Measurements from ENCODE around the gene SLC26A5.

The SLC26A5 gene

GRCh38 chr7:103391976-103392375 is 54.0 kb downstream of the SLC26A5 start:
- DNase-seq (ENCODE audit: low spot score) = no peak
- in situ Hi-C loops (cut with MboI; ENCODE audit: low pct_unique_long_range_greater_than_20kb, low sequenced_read_pairs, unreplicated experiment) = no loop called here
- no peak for TF ChIP-seq CTCF (IDR thresholded peaks at IDR 0.05; ENCODE audit: extremely low read depth, insufficient read depth, missing control alignments)

- DNase-seq (ENCODE audit: low spot score) = no peak
- no peak for TF ChIP-seq CTCF (IDR thresholded peaks at IDR 0.05; ENCODE audit: extremely low read depth, insufficient read depth, missing control alignments)
- in situ Hi-C loops (cut with MboI; ENCODE audit: low pct_unique_long_range_greater_than_20kb, low sequenced_read_pairs, unreplicated experiment) = no loop called here
Measured at GRCh38 chr7:103391150-103391549, 54.9 kb downstream of the SLC26A5 start.

GRCh38 chr7:103389263-103389662 is 56.7 kb downstream of the SLC26A5 start:
- in situ Hi-C loops (cut with MboI; ENCODE audit: low pct_unique_long_range_greater_than_20kb, low sequenced_read_pairs, unreplicated experiment) = no loop called here
- TF ChIP-seq CTCF (IDR thresholded peaks at IDR 0.05; ENCODE audit: extremely low read depth, insufficient read depth, missing control alignments) = no peak
- DNase-seq (ENCODE audit: low spot score) = no peak

GRCh38 chr7:103388469-103389140 is 57.4 kb downstream of the SLC26A5 start:
- in situ Hi-C loops (cut with MboI; ENCODE audit: low pct_unique_long_range_greater_than_20kb, low sequenced_read_pairs, unreplicated experiment) = no loop called here
- DNase-seq (ENCODE audit: low spot score) = no peak
- no peak for TF ChIP-seq CTCF (IDR thresholded peaks at IDR 0.05; ENCODE audit: extremely low read depth, insufficient read depth, missing control alignments)

- no peak for TF ChIP-seq CTCF (IDR thresholded peaks at IDR 0.05; ENCODE audit: extremely low read depth, insufficient read depth, missing control alignments)
- in situ Hi-C loops (cut with MboI; ENCODE audit: low pct_unique_long_range_greater_than_20kb, low sequenced_read_pairs, unreplicated experiment) = no loop called here
- DNase-seq (ENCODE audit: low spot score) = no peak
Measured at GRCh38 chr7:103387242-103387641, 58.8 kb downstream of the SLC26A5 start.

- no peak for DNase-seq (ENCODE audit: low spot score)
- TF ChIP-seq CTCF (IDR thresholded peaks at IDR 0.05; ENCODE audit: extremely low read depth, insufficient read depth, missing control alignments) = no peak
- in situ Hi-C loops (cut with MboI; ENCODE audit: low pct_unique_long_range_greater_than_20kb, low sequenced_read_pairs, unreplicated experiment) = no loop called here
Measured at GRCh38 chr7:103382032-103382402, 64.0 kb downstream of the SLC26A5 start.

Measured in GM13977 (cell line).